ENCODE data around the gene LDLRAD3.

LDLRAD3 gene

GRCh38 chr11:36108881-36109589 is 165.2 kb downstream of the LDLRAD3 start:
- TF ChIP-seq CTCF (IDR thresholded peaks at IDR 0.05; ENCODE audit: low read depth, low read length) = no peak
- no peak overlapping the region for H3K4me3 ChIP-seq (ENCODE audit: low read depth, low read length)

GRCh38 chr11:36109590-36109849 is 165.7 kb downstream of the LDLRAD3 start:
- no peak for TF ChIP-seq CTCF (IDR thresholded peaks at IDR 0.05; ENCODE audit: low read depth, low read length)
- no peak overlapping the region for H3K4me3 ChIP-seq (ENCODE audit: low read depth, low read length)

GRCh38 chr11:36109850-36110606 is 166.2 kb downstream of the LDLRAD3 start:
- no peak overlapping the region for H3K4me3 ChIP-seq (ENCODE audit: low read depth, low read length)
- TF ChIP-seq CTCF (IDR thresholded peaks at IDR 0.05; ENCODE audit: low read depth, low read length) = no peak

GRCh38 chr11:36110668-36111410 is 167.0 kb downstream of the LDLRAD3 start:
- no peak for TF ChIP-seq CTCF (IDR thresholded peaks at IDR 0.05; ENCODE audit: low read depth, low read length)

GRCh38 chr11:36114095-36114494 is 170.2 kb downstream of the LDLRAD3 start:
- no peak for TF ChIP-seq CTCF (IDR thresholded peaks at IDR 0.05; ENCODE audit: low read depth, low read length)
- no peak overlapping the region for H3K4me3 ChIP-seq (ENCODE audit: low read depth, low read length)

More at GRCh38 chr11:36110668-36111410, 167.0 kb downstream of the LDLRAD3 start:
- H3K4me3 ChIP-seq (ENCODE audit: low read depth, low read length) = no peak overlapping the region

- H3K4me3 ChIP-seq (ENCODE audit: low read depth, low read length) = no peak overlapping the region
- no peak for TF ChIP-seq CTCF (IDR thresholded peaks at IDR 0.05; ENCODE audit: low read depth, low read length)
Measured at GRCh38 chr11:36115378-36115801, 171.5 kb downstream of the LDLRAD3 start.

- no peak for TF ChIP-seq CTCF (IDR thresholded peaks at IDR 0.05; ENCODE audit: low read depth, low read length)
- no peak overlapping the region for H3K4me3 ChIP-seq (ENCODE audit: low read depth, low read length)
Measured at GRCh38 chr11:36116161-36116560, 172.3 kb downstream of the LDLRAD3 start.

Data from WI38 (cell line).